ENCODE results near the gene SH2B3.
A peak's percentile ranks its signal among the peaks of the same experiment; 100 is the strongest.

Gene SH2B3

DNA sequence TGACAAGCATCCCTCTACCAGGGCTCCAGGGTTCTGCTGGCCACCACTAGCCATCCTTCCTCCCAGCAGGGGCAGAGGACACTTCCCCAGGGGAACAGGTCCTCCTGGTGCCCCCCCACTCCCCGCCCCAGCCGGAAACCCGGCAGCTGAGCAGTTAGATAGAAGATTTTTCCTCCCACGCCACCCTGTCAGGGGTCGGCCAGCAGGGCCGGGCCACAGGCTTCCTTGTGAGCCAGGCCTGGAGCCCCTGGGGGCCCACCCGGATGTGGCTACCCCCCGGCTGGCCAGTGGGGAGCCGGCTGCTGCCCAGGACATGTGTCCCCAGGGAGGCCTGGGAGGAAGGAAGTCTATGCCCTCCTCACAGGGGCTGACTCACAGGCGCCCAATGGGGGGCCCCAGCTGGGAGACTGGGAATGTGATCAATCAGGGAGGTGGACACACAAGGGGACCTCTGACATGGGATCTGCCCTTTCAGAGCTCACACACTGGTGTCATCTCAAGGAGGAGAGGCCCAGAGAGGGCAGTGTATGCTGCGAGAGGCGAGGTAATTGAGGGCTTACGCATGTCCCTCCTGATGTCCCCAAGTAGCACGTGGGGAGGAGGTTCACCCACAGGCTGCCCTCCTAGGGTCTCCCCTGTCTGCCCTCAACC is 4.2 kb downstream of the SH2B3 start:
- peak overlapping the region; percentile 76 for H2BK5ac ChIP-seq (ENCODE audit: low read length)
- no peaks in the 10 kb centered on the region for H3K27me3 ChIP-seq (ENCODE audit: control insufficient read depth in 3 of 3, insufficient read depth in 3 of 3, low read depth in 1 of 3, low read length in 3 of 3)
- no CpG with 5 or more reads among the region's 14 CpGs for WGBS, 2 donors (ENCODE audit: extremely low coverage in 2 of 2, insufficient read length in 2 of 2, insufficient replicate concordance in 1 of 2)
- no peak overlapping the region for H3K4me3 ChIP-seq (ENCODE audit: low read length in 2 of 2)
- no peak overlapping the region for H3K14ac ChIP-seq (ENCODE audit: low read length)
- peak overlapping the region; percentile 3 for H2BK120ac ChIP-seq (ENCODE audit: low read depth, low read length)
- no peak overlapping the region for H3K4me2 ChIP-seq (ENCODE audit: insufficient read depth, low read length, poor library complexity, severe bottlenecking)
- peak overlapping the region; percentile 85 for H3K18ac ChIP-seq (ENCODE audit: low read length)
- peak overlapping the region; percentile 89 for H2BK15ac ChIP-seq (ENCODE audit: low read length)
- peaks cover 4% of the 10 kb centered on the region for H3K79me1 ChIP-seq (ENCODE audit: low read depth, low read length)
- no peak overlapping the region for H3K27ac ChIP-seq (replicated peaks; ENCODE audit: low read length)
- H2BK12ac ChIP-seq (ENCODE audit: low read length): no peak overlapping the region
- H3K9ac ChIP-seq (ENCODE audit: low read depth, low read length, poor library complexity): peak overlapping the region; percentile 3
- no peaks in the 10 kb centered on the region for H3K36me3 ChIP-seq (replicated peaks in 1 of 2; ENCODE audit: control insufficient read depth in 2 of 2, insufficient read depth in 2 of 2, low read length in 2 of 2)
- DNase-seq (ENCODE audit: low spot score): no peak
- no peaks in the 10 kb centered on the region for H3K9me3 ChIP-seq (replicated peaks in 1 of 2; ENCODE audit: control insufficient read depth in 2 of 2, insufficient read depth in 1 of 2, low read depth in 1 of 2, low read length in 2 of 2)
- H2AK5ac ChIP-seq (ENCODE audit: low read depth, low read length): peak overlapping the region; percentile 85
- H4K8ac ChIP-seq (ENCODE audit: low read depth, low read length): no peak overlapping the region
- H3K4me1 ChIP-seq (ENCODE audit: control insufficient read depth in 2 of 2, insufficient read depth in 1 of 2, low read depth in 1 of 2, low read length in 2 of 2): peaks cover 30 to 43% of the 10 kb centered on the region in 2 donors
- no peak overlapping the region for H3K4ac ChIP-seq (ENCODE audit: low read length)
- H3K23ac ChIP-seq (ENCODE audit: low read depth, low read length, poor library complexity): peak overlapping the region; percentile 69
- H2AFZ ChIP-seq (ENCODE audit: low read length): peak overlapping the region; percentile 25
- no peak overlapping the region for H4K91ac ChIP-seq (ENCODE audit: low read depth, low read length, poor library complexity)

DNA sequence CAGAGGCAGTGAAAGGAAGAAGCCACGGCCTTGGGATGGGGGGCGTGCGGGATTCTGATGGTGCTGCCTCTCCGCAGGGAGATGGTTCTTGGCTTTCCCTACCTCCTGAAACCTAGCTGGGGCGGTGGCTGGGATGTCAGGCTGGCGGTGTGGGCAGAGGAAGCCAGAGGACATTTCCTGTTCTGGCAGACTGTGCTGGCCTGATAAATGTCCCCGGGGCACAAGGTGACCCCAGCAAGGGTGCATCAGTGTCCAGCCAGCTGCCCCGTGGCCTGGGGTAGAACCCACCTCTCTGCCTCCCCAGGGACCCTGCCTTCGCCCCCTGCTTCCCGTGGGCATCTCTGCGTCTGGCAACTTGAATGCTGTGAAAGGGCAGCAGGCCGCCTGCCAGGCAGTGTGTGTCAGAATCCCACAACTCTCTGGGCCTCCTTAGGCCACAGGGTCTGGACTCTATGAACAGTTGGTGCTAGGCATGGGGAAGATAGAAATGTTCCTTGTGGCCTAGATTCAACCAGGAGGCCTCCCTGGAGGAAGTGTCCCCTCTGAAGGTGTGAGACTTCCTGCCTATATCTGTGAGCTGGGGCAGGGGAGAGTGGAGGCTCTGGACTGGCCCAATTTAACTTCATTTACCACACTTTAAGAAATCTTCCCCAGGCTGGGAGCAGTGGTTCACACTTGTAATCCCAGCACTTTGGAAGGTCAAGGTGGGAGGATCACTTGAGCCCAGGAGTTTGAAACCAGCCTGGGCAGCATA is 4.9 kb downstream of the SH2B3 start:
- H3K4me2 ChIP-seq (ENCODE audit: insufficient read depth, low read length, poor library complexity, severe bottlenecking): no peak overlapping the region
- H2BK15ac ChIP-seq (ENCODE audit: low read length): no peak overlapping the region
- H3K4ac ChIP-seq (ENCODE audit: low read length): peak overlapping the region; percentile 85
- H3K23ac ChIP-seq (ENCODE audit: low read depth, low read length, poor library complexity): peak overlapping the region; percentile 69
- no peak overlapping the region for H2BK5ac ChIP-seq (ENCODE audit: low read length)
- H3K4me1 ChIP-seq (ENCODE audit: control insufficient read depth in 2 of 2, insufficient read depth in 1 of 2, low read depth in 1 of 2, low read length in 2 of 2): peaks cover 30 to 43% of the 10 kb centered on the region in 2 donors
- H2AK5ac ChIP-seq (ENCODE audit: low read depth, low read length): peak overlapping the region; percentile 85
- no peak overlapping the region for H2AFZ ChIP-seq (ENCODE audit: low read length)
- H3K79me1 ChIP-seq (ENCODE audit: low read depth, low read length): peaks cover 4% of the 10 kb centered on the region
- H4K8ac ChIP-seq (ENCODE audit: low read depth, low read length): no peak overlapping the region
- no peak overlapping the region for H4K91ac ChIP-seq (ENCODE audit: low read depth, low read length, poor library complexity)
- DNase-seq (ENCODE audit: low spot score): no peak
- H3K4me3 ChIP-seq (ENCODE audit: low read length in 2 of 2): no peak overlapping the region
- no peak overlapping the region for H2BK12ac ChIP-seq (ENCODE audit: low read length)
- H2BK120ac ChIP-seq (ENCODE audit: low read depth, low read length): peak overlapping the region; percentile 77
- H3K36me3 ChIP-seq (replicated peaks in 1 of 2; ENCODE audit: control insufficient read depth in 2 of 2, insufficient read depth in 2 of 2, low read length in 2 of 2): no peaks in the 10 kb centered on the region
- H3K9me3 ChIP-seq (replicated peaks in 1 of 2; ENCODE audit: control insufficient read depth in 2 of 2, insufficient read depth in 1 of 2, low read depth in 1 of 2, low read length in 2 of 2): no peaks in the 10 kb centered on the region
- H3K9ac ChIP-seq (ENCODE audit: low read depth, low read length, poor library complexity): no peak overlapping the region
- no peak overlapping the region for H3K27ac ChIP-seq (replicated peaks; ENCODE audit: low read length)
- H3K27me3 ChIP-seq (ENCODE audit: control insufficient read depth in 3 of 3, insufficient read depth in 3 of 3, low read depth in 1 of 3, low read length in 3 of 3): no peaks in the 10 kb centered on the region
- H3K18ac ChIP-seq (ENCODE audit: low read length): peak overlapping the region; percentile 85
- H3K14ac ChIP-seq (ENCODE audit: low read length): peak overlapping the region; percentile 31
- no CpG with 5 or more reads among the region's 12 CpGs for WGBS, 2 donors (ENCODE audit: extremely low coverage in 2 of 2, insufficient read length in 2 of 2, insufficient replicate concordance in 1 of 2)

DNA sequence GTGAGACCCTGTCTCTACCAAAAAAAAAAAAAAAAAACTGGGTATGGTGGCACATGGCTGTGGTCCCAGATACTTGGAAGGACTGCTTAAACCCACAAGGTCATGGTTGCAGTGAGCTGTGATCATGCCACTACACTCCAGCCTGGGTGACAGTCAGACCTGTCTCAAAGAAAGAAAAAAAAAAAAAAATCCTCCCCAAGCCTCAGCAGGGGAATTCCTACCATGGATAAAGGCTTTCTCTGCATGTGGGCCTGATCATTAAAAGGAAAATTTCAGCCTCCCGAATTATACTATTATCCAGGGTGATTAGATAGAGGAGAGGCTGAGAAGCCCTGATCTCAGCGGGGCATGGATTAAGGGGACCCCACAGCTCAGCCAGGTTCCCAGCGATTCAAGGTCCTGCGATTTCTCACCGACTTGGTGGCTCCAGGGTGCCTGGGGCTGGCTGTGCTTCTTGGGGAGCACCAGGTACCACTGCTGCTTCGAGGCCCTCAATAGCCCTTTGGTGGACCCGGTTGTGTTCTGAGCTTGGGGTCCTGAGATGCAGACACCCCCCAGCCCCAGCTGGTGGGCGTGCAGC is 5.6 kb downstream of the SH2B3 start:
- peak overlapping the region; percentile 16 for H2BK12ac ChIP-seq (ENCODE audit: low read length)
- no peaks in the 10 kb centered on the region for H3K36me3 ChIP-seq (replicated peaks in 1 of 2; ENCODE audit: control insufficient read depth in 2 of 2, insufficient read depth in 2 of 2, low read length in 2 of 2)

More for the DNA sequence above, 5.6 kb downstream of the SH2B3 start:
- Histone ChIP-seq H3K23ac (ENCODE audit: low read depth, low read length, poor library complexity) (no peak overlapping the region), H4K8ac (ENCODE audit: low read depth, low read length) (no peak overlapping the region), H3K9ac (ENCODE audit: low read depth, low read length, poor library complexity) (no peak overlapping the region), H3K14ac (ENCODE audit: low read length) (no peak overlapping the region), H2AK5ac (ENCODE audit: low read depth, low read length) (peak overlapping the region; percentile 6), H2BK120ac (ENCODE audit: low read depth, low read length) (no peak overlapping the region), H3K4me3 (ENCODE audit: low read length in 2 of 2) (no peak overlapping the region), H3K9me3 (replicated peaks in 1 of 2; ENCODE audit: control insufficient read depth in 2 of 2, insufficient read depth in 1 of 2, low read depth in 1 of 2, low read length in 2 of 2) (no peaks in the 10 kb centered on the region), H3K4me1 (ENCODE audit: control insufficient read depth in 2 of 2, insufficient read depth in 1 of 2, low read depth in 1 of 2, low read length in 2 of 2) (peaks cover 30 to 43% of the 10 kb centered on the region in 2 donors), H3K27ac (replicated peaks; ENCODE audit: low read length) (no peak overlapping the region), H2BK5ac (ENCODE audit: low read length) (no peak overlapping the region), H3K18ac (ENCODE audit: low read length) (peak overlapping the region; percentile 39), H2BK15ac (ENCODE audit: low read length) (no peak overlapping the region), H2AFZ (ENCODE audit: low read length) (no peak overlapping the region), H4K91ac (ENCODE audit: low read depth, low read length, poor library complexity) (no peak overlapping the region), H3K79me1 (ENCODE audit: low read depth, low read length) (peaks cover 4% of the 10 kb centered on the region), H3K4me2 (ENCODE audit: insufficient read depth, low read length, poor library complexity, severe bottlenecking) (no peak overlapping the region), H3K27me3 (ENCODE audit: control insufficient read depth in 3 of 3, insufficient read depth in 3 of 3, low read depth in 1 of 3, low read length in 3 of 3) (no peaks in the 10 kb centered on the region), H3K4ac (ENCODE audit: low read length) (no peak overlapping the region)
- no CpG with 5 or more reads among the region's 8 CpGs for WGBS, 2 donors (ENCODE audit: extremely low coverage in 2 of 2, insufficient read length in 2 of 2, insufficient replicate concordance in 1 of 2)
- no peak for DNase-seq (ENCODE audit: low spot score)

All from neuronal stem cell (in vitro differentiated cells).